GM20000 (cell line): Measurements from ENCODE around the gene GAREM1.

Experiments
- DNase-seq: peaks from one replicate; pipeline ENCODE4 v3.0.0; 2012; ENCODE audit warnings: low spot score
- CTCF ChIP-seq: IDR thresholded peaks from 2 replicates; pipeline ENCODE4 v1.5.1; 2012; ENCODE audit warnings: mild to moderate bottlenecking, control low read depth; ENCODE audit errors: extremely low read depth, missing control alignments

Gene GAREM1

GRCh38 chr18:32301361-32301760 lies 169.3 kb downstream of the GAREM1 start:
- no peak for TF ChIP-seq CTCF
- DNase-seq, result no peak

GRCh38 chr18:32300914-32301313 lies 169.8 kb downstream of the GAREM1 start:
- no peak for DNase-seq
- no peak for TF ChIP-seq CTCF

- TF ChIP-seq CTCF, result no peak
- DNase-seq, result no peak
These were observed 171.2 kb downstream of the GAREM1 start for GRCh38 chr18:32299484-32299883.

GRCh38 chr18:32298171-32298667 lies 172.5 kb downstream of the GAREM1 start:
- DNase-seq, result no peak
- no peak for TF ChIP-seq CTCF

- no peak for TF ChIP-seq CTCF
- DNase-seq, result no peak
These were observed 173.0 kb downstream of the GAREM1 start for GRCh38 chr18:32297579-32298170.

GRCh38 chr18:32296851-32297250 lies 173.8 kb downstream of the GAREM1 start:
- no peak for DNase-seq
- no peak for TF ChIP-seq CTCF

- no peak for TF ChIP-seq CTCF
- DNase-seq, result no peak
These were observed 175.1 kb downstream of the GAREM1 start for GRCh38 chr18:32295604-32296003.
